CD4-positive, alpha-beta T cell (primary cell): ENCODE measurements around the gene SLC5A1. TPM values are rescaled to one million over a fixed set of nuclear protein-coding genes. Genes with fewer than 3 reads are reported as not detected.

ENCODE experiments used
- ATAC-seq: fragments of 200-7000 bp; cut with Tn5 transposase; one replicate; pipeline ENCODE4 v1.10.0; 2022; ENCODE audit warnings: mild to moderate bottlenecking; ENCODE audit not compliant: poor library complexity
- CTCF ChIA-PET: fragments of 350-600 bp; sonication (Branson Sonifier 250); formaldehyde crosslinking; loops from one replicate; lab custom pipeline; 2021; ENCODE audit warnings: antibody characterized with exemption, inconsistent platforms; lab: Charles Lee
- POLR2A ChIA-PET: fragments of 350-600 bp; sonication (Branson Sonifier 250); formaldehyde crosslinking; loops from one replicate; lab custom pipeline; 2021; ENCODE audit warnings: antibody characterized with exemption, inconsistent platforms; lab: Charles Lee
- DNase-seq, 14 experiments: peaks; one replicate each; pipeline ENCODE4 v3.0.0-alpha.2; 2013 to 2020; ENCODE audit warnings: mixed read lengths in 2 of 14
- H3K27ac ChIP-seq, 2 donors: one replicate each; pipeline versions ENCODE4 v1.5.1 to v1.7.0; 2013; ENCODE audit warnings: low read length in 2 of 2, low read depth in 1 of 2, mild to moderate bottlenecking in 1 of 2
- H3K27me3 ChIP-seq, 2 experiments: 1 replicate in 1 of 2; 2 replicates in 1 of 2; pipeline versions ENCODE4 v1.6.1 to v1.7.0; 2013; ENCODE audit warnings: low read length in 2 of 2, control low read depth in 1 of 2, mild to moderate bottlenecking in 1 of 2, moderate library complexity in 1 of 2; ENCODE audit not compliant: insufficient read depth in 2 of 2, control insufficient read depth in 1 of 2
- H3K36me3 ChIP-seq: one replicate; pipeline ENCODE4 v1.6.1; 2013; ENCODE audit warnings: low read length, control low read depth; ENCODE audit not compliant: insufficient read depth
- H3K4me1 ChIP-seq: one replicate; pipeline ENCODE4 v1.6.1; 2013; ENCODE audit warnings: low read length, control low read depth; ENCODE audit not compliant: insufficient read depth
- H3K4me3 ChIP-seq: one replicate; pipeline ENCODE4 v1.5.1; 2013; ENCODE audit warnings: mild to moderate bottlenecking, low read length, moderate library complexity
- H3K9me3 ChIP-seq, 2 experiments: 1 replicate in 1 of 2; 2 replicates in 1 of 2; pipeline versions ENCODE4 v1.6.1 to v1.7.0; 2013; ENCODE audit warnings: low read length in 2 of 2, mild to moderate bottlenecking in 2 of 2, control low read depth in 1 of 2, moderate library complexity in 1 of 2; ENCODE audit not compliant: control insufficient read depth in 1 of 2, insufficient read depth in 1 of 2
- H3K27ac Mint-ChIP-seq: one replicate; pipeline ENCODE4 v1.8.0; 2020; ENCODE audit warnings: mixed read lengths
- H3K27me3 Mint-ChIP-seq: one replicate; pipeline ENCODE4 v1.8.0; 2021; ENCODE audit warnings: mixed read lengths
- H3K36me3 Mint-ChIP-seq: one replicate; pipeline ENCODE4 v1.8.0; 2021; ENCODE audit warnings: low read depth, mixed read lengths
- H3K4me1 Mint-ChIP-seq: one replicate; pipeline ENCODE4 v1.8.0; 2021; ENCODE audit warnings: low read depth, mixed read lengths
- H3K4me3 Mint-ChIP-seq: one replicate; pipeline ENCODE4 v1.8.0; 2020; ENCODE audit warnings: mild to moderate bottlenecking, mixed read lengths
- H3K9me3 Mint-ChIP-seq: one replicate; pipeline ENCODE4 v1.8.0; 2020; ENCODE audit warnings: mixed read lengths
- CTCF ChIP-seq: fragments of 200-600 bp; IDR thresholded peaks from one replicate; pipeline ENCODE4 v1.8.0; 2022; ENCODE audit warnings: antibody characterized with exemption, mild to moderate bottlenecking
- intact Hi-C, 2 experiments: fragments of 100-400 bp; cut with DNase I in 1 of 2; cut with micrococcal nuclease in 1 of 2; formaldehyde crosslinking; loops; one replicate each; pipeline versions ENCODE4 v1.15.1 to v1.9.0; 2023 to 2025; cut with DNase I, micrococcal nuclease
- total RNA-seq, 174 experiments: library from RNA in 2 of 174; stranded (reverse) in 2 of 174; gene quantifications; one replicate each; pipeline ENCODE4 v1.2.3 and lab custom pipeline; 2021 to 2026

The SLC5A1 gene
- total RNA-seq, 2 experiments from 2014 or later = not detected

DNA sequence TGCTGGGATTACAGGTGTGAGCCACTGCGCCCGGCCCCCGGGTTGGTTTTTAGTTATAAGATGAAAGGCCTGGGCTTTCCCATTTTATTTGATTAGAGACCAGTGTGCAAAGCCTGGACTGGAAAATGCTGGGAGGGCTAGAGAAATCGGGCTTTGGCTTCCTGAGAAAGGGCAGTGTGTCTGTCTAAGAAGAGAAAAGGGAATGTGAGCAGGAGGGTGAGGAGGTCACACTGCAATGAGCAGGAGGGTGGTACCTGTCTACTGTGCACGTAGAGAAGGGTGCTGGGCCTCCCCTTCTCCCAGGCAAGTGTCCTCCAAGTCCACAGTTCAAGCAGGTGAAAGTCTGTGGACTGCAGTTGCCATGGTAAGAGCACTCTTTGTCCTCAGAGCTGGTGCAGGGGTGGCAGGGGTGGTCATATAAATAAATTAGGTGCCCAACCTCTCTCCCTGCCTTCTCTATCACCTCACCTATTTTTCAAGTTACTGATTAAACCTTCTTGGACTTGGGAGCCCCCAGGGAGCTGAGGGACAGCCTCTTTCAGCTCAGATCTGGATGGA is 30.8 kb downstream of the SLC5A1 start:
- intact Hi-C loops = no loop called here
- no peaks in the 10 kb centered on the region for H3K4me1 Mint-ChIP-seq
- Histone ChIP-seq H3K4me1 (no peaks in the 10 kb centered on the region), H3K4me3 (no peak overlapping the region), H3K27me3 (peaks cover 4 to 16% of the 10 kb centered on the region in 2 experiments), H3K9me3 (no peaks in the 10 kb centered on the region), H3K36me3 (no peaks in the 10 kb centered on the region), H3K27ac (no peak overlapping the region)
- H3K27me3 Mint-ChIP-seq = peaks cover 39% of the 10 kb centered on the region
- ChIA-PET CTCF (no interaction called here), POLR2A (no interaction called here)
- ATAC-seq = no peak
- no peak for TF ChIP-seq CTCF
- no peaks in the 10 kb centered on the region for H3K36me3 Mint-ChIP-seq
- no peak for DNase-seq
- no peak overlapping the region for H3K27ac Mint-ChIP-seq
- no peak overlapping the region for H3K4me3 Mint-ChIP-seq
- H3K9me3 Mint-ChIP-seq = no peaks in the 10 kb centered on the region

GRCh38 chr22:32075997-32076760 is 33.1 kb downstream of the SLC5A1 start:
- H3K9me3 Mint-ChIP-seq = no peaks in the 10 kb centered on the region
- Histone ChIP-seq H3K27ac (no peak overlapping the region), H3K9me3 (no peaks in the 10 kb centered on the region), H3K36me3 (no peaks in the 10 kb centered on the region), H3K27me3 (peaks cover 4 to 16% of the 10 kb centered on the region in 2 experiments), H3K4me1 (no peaks in the 10 kb centered on the region), H3K4me3 (no peak overlapping the region)
- ChIA-PET CTCF (no interaction called here), POLR2A (no interaction called here)
- DNase-seq (no peak), ATAC-seq (no peak)
- no peak for TF ChIP-seq CTCF
- no peaks in the 10 kb centered on the region for H3K36me3 Mint-ChIP-seq
- H3K4me1 Mint-ChIP-seq = no peaks in the 10 kb centered on the region
- intact Hi-C loops = no loop called here
- H3K27me3 Mint-ChIP-seq = peaks cover 28% of the 10 kb centered on the region
- no peak overlapping the region for H3K4me3 Mint-ChIP-seq
- no peak overlapping the region for H3K27ac Mint-ChIP-seq

GRCh38 chr22:32076761-32077084 is 33.7 kb downstream of the SLC5A1 start:
- H3K9me3 Mint-ChIP-seq = no peaks in the 10 kb centered on the region
- Histone ChIP-seq H3K4me3 (no peak overlapping the region), H3K27me3 (peaks cover 4 to 16% of the 10 kb centered on the region in 2 experiments), H3K27ac (no peak overlapping the region), H3K4me1 (no peaks in the 10 kb centered on the region), H3K9me3 (no peaks in the 10 kb centered on the region), H3K36me3 (no peaks in the 10 kb centered on the region)
- no peaks in the 10 kb centered on the region for H3K4me1 Mint-ChIP-seq
- DNase-seq (no peak), ATAC-seq (no peak)
- POLR2A ChIA-PET = no interaction called here
- intact Hi-C loops = no loop called here
- no peak overlapping the region for H3K27ac Mint-ChIP-seq
- H3K4me3 Mint-ChIP-seq = no peak overlapping the region
- CTCF ChIA-PET = no interaction called here
- no peak for TF ChIP-seq CTCF
- no peaks in the 10 kb centered on the region for H3K36me3 Mint-ChIP-seq
- peaks cover 26% of the 10 kb centered on the region for H3K27me3 Mint-ChIP-seq
